Measurements from ENCODE around the gene E2F2. TPM values are rescaled to one million over a fixed set of nuclear protein-coding genes. Genes with fewer than 3 reads are reported as not detected.
"Not testable (repeated sequence)": the region's sequence is repeated elsewhere in the genome, so short reads cannot be mapped to it uniquely, and the experiment has no call there.

The E2F2 gene
- total RNA-seq, 1 donor from 2014 or later, result 1.1 TPM

- ATAC-seq (peak in 1 of 2 donors; percentile 48), DNase-seq (peak; percentile 62)
- no peaks in the 10 kb centered on the region for H3K9me3 ChIP-seq
- H3K27me3 ChIP-seq (ENCODE audit: low read depth), result no peaks in the 10 kb centered on the region
- TF ChIP-seq CTCF (IDR thresholded peaks at IDR 0.05), result no peak
- H3K36me3 ChIP-seq, result no peaks in the 10 kb centered on the region
- intact Hi-C loops (cut with DNase I), result loop anchor here (5.0 kb wide), 1 partner anchor 89 kb away; no protein-coding TSS in a partner anchor
- H3K4me1 ChIP-seq, result peaks cover 52% of the 10 kb centered on the region
- H3K4me3 ChIP-seq, result no peak overlapping the region
- H3K27ac ChIP-seq, result peak overlapping the region; percentile 61
Measured at GRCh38 chr1:23548704-23549143, 17.7 kb upstream of the E2F2 start.

DNA sequence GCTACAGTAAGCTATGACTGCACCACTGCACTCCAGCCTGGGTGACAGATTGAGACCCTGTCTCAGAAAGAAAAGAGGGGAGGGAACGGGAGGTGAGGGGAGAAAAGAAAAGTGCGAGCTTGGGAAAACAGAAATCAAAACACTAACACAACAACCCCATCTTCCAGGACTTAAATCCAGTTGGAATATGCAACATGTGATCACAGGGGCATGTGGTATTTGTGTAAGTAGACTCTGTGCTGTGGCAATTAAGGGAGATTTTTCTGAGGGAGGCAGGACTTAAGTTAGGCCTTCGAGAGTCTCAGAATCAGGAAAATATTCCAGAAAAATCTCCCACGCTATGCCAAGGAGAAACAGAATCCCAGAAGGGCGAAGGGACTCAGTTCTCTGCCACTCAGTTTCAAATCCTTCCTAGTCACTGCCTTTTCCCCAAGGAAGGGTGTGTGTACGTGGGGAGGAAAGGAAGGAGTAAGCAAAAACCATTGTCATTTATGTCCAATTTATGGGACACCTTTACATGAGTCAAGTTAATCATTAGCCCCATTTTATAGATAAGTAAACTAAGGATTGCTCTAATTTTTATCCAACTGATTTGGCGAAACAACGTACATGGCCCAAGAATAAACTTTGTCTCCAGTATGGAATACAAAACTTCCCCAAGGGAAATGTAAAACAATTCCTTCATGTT lies 16.0 kb upstream of the E2F2 start:
- Histone ChIP-seq H3K27ac (no peak overlapping the region), H3K9me3 (no peaks in the 10 kb centered on the region), H3K27me3 (ENCODE audit: low read depth) (no peaks in the 10 kb centered on the region), H3K36me3 (no peaks in the 10 kb centered on the region), H3K4me1 (peaks cover 43% of the 10 kb centered on the region), H3K4me3 (no peak overlapping the region)
- no peak for TF ChIP-seq CTCF (IDR thresholded peaks at IDR 0.05)
- intact Hi-C loops (cut with DNase I), result loop anchor here (5.0 kb wide), 1 partner anchor 90 kb away; no protein-coding TSS in a partner anchor
- DNase-seq, result no peak
- no peak for ATAC-seq

DNA sequence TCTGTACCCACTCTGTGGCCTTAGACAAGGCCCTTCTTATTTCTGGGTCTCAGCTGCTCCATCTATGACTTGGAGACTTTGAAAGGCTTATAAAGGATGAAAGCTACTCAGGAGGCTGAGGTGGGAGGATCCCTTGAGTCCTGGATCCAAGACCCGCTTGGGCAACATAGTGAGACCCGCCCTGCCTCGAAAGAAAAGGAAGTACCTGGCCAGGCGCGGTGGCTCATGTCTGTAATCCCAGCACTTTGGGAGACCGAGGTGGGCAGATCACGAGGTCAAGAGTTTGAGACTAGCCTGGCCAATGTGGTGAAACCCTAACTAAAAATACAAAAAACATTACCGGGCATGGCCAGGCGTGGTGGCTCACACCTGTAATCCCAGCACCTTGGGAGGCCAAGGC lies 14.8 kb upstream of the E2F2 start:
- Histone ChIP-seq H3K4me1 (peaks cover 41% of the 10 kb centered on the region), H3K4me3 (no peak overlapping the region), H3K27ac (no peak overlapping the region), H3K27me3 (ENCODE audit: low read depth) (no peaks in the 10 kb centered on the region), H3K9me3 (no peaks in the 10 kb centered on the region), H3K36me3 (no peaks in the 10 kb centered on the region)
- no peak for TF ChIP-seq CTCF (IDR thresholded peaks at IDR 0.05)
- DNase-seq (no peak), ATAC-seq (no peak)
- intact Hi-C loops (cut with DNase I), result loop anchor here (5.0 kb wide), 1 partner anchor 91 kb away; no protein-coding TSS in a partner anchor

- H3K27me3 ChIP-seq (ENCODE audit: low read depth), result no peaks in the 10 kb centered on the region
- peak; percentile 81 to 84 for ATAC-seq
- H3K4me1 ChIP-seq, result peaks cover 45% of the 10 kb centered on the region
- intact Hi-C loops (cut with DNase I), result loop anchor here (5.0 kb wide), 1 partner anchor 93 kb away; no protein-coding TSS in a partner anchor
- no peak overlapping the region for H3K4me3 ChIP-seq
- H3K27ac ChIP-seq, result no peak overlapping the region
- no peaks in the 10 kb centered on the region for H3K9me3 ChIP-seq
- DNase-seq, result peak; percentile 77
- TF ChIP-seq CTCF (IDR thresholded peaks at IDR 0.05), result peak; percentile 93
- H3K36me3 ChIP-seq, result no peaks in the 10 kb centered on the region
Measured at GRCh38 chr1:23544444-23545389, 13.7 kb upstream of the E2F2 start.

- no peak for TF ChIP-seq CTCF (IDR thresholded peaks at IDR 0.05)
- H3K27ac ChIP-seq, result no peak overlapping the region
- peaks cover 46% of the 10 kb centered on the region for H3K4me1 ChIP-seq
- no peak overlapping the region for H3K4me3 ChIP-seq
- no peaks in the 10 kb centered on the region for H3K27me3 ChIP-seq (ENCODE audit: low read depth)
- intact Hi-C loops (cut with DNase I), result no loop called here
- DNase-seq (no peak), ATAC-seq (peak in 1 of 2 donors; percentile 27)
- H3K9me3 ChIP-seq, result no peaks in the 10 kb centered on the region
- no peaks in the 10 kb centered on the region for H3K36me3 ChIP-seq
Measured at GRCh38 chr1:23543707-23544443, 12.8 kb upstream of the E2F2 start.

DNA sequence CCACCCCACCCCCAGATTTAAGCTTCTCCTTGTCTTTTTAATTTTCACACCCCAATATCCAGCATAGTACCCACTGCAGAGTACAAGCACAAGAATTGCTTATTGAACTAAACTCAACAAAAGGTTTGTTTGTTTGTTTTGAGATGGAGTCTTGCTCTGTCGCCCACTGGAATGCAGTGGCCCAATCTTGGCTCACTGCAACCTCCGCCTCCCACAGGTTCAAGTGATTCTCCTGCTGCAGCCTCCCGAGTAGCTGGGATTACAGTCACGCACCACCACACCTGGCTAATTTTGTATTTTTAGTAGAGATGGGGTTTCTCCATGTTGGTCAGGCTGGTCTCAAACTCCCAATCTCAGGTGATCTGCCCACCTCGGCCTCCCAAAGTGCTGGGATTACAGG lies 11.9 kb upstream of the E2F2 start:
- H3K4me3 ChIP-seq; H3K27me3 ChIP-seq (ENCODE audit: low read depth); H3K9me3 ChIP-seq; H3K36me3 ChIP-seq; ATAC-seq; DNase-seq; intact Hi-C loops (cut with DNase I); H3K27ac ChIP-seq: not testable (repeated sequence)
- H3K4me1 ChIP-seq, result peaks cover 37% of the 10 kb centered on the region
